K562 (cell line): ENCODE results near the gene TREH. TPM values are rescaled to one million over a fixed set of nuclear protein-coding genes. Genes with fewer than 3 reads are reported as not detected.
A peak's percentile ranks its signal among the peaks of the same experiment; 100 is the strongest.

Experiments
- AFF4 ChIP-seq: sonication (generic); formaldehyde crosslinking; IDR thresholded peaks from 2 replicates; pipeline ENCODE4 v1.8.0; 2023; ENCODE audit warnings: mild to moderate bottlenecking, missing genetic modification reagents
- DLX4 ChIP-seq: fragments of 250-450 bp; sonication (Bioruptor Pico); IDR thresholded peaks from 2 replicates; pipeline ENCODE4 v1.6.1; 2021; ENCODE audit warnings: mild to moderate bottlenecking
- EP300 ChIP-seq: IDR thresholded peaks from 2 replicates; pipeline ENCODE4 v1.6.1; 2012; ENCODE audit warnings: low read length, improper control_type of control experiment
- GABPB1 ChIP-seq: sonication (generic); formaldehyde crosslinking; IDR thresholded peaks from 2 replicates; pipeline ENCODE4 v1.8.0; 2022; ENCODE audit warnings: mild to moderate bottlenecking, missing genetic modification reagents
- MTA3 ChIP-seq: fragments of 450-650 bp; formaldehyde crosslinking; IDR thresholded peaks from 2 replicates; pipeline ENCODE4 v1.6.1; 2017; ENCODE audit warnings: mild to moderate bottlenecking, borderline replicate concordance
- MYC ChIP-seq, 2 experiments: fragments of 250-450 bp in 1 of 2; sonication (Bioruptor Pico) in 1 of 2; IDR thresholded peaks; 2 replicates each; pipeline versions ENCODE4 v1.5.1 to v1.6.1; 2012 to 2021; ENCODE audit warnings: low read depth in 2 of 2, borderline replicate concordance in 1 of 2, improper control_type of control experiment in 1 of 2, low read length in 1 of 2, mild to moderate bottlenecking in 1 of 2, moderate library complexity in 1 of 2
- NCOR1 ChIP-seq: fragments of 450-650 bp; IDR thresholded peaks from 2 replicates; pipeline ENCODE4 v1.6.1; 2016; ENCODE audit warnings: mild to moderate bottlenecking, moderate library complexity
- OTX1 ChIP-seq: fragments of 450-650 bp; formaldehyde crosslinking; IDR thresholded peaks from 2 replicates; pipeline ENCODE4 v1.4.0; 2022; ENCODE audit warnings: mild to moderate bottlenecking
- TFAP4 ChIP-seq: sonication (generic); formaldehyde crosslinking; IDR thresholded peaks from 2 replicates; pipeline ENCODE4 v1.8.0; 2022; ENCODE audit warnings: missing genetic modification reagents, mild to moderate bottlenecking, moderate library complexity, borderline replicate concordance
- UBTF ChIP-seq, 2 experiments: IDR thresholded peaks; 2 replicates each; pipeline ENCODE4 v1.6.1; 2012; ENCODE audit warnings: improper control_type of control experiment in 2 of 2, low read depth in 2 of 2, low read length in 2 of 2, borderline replicate concordance in 1 of 2
- ZBTB26 ChIP-seq: fragments of 450-650 bp; formaldehyde crosslinking; IDR thresholded peaks from 2 replicates; pipeline ENCODE4 v1.4.0; 2022; ENCODE audit warnings: missing genetic modification characterization
- ZNF232 ChIP-seq: sonication (generic); formaldehyde crosslinking; IDR thresholded peaks from 2 replicates; pipeline ENCODE4 v1.8.0; 2022; ENCODE audit warnings: mild to moderate bottlenecking, missing genetic modification reagents
- ZNF740 ChIP-seq, 3 experiments: fragments of 200-800 bp in 1 of 3; sonication (Bioruptor generic) in 1 of 3; sonication (generic) in 1 of 3; formaldehyde crosslinking in 1 of 3; IDR thresholded peaks; 2 replicates each; pipeline versions ENCODE4 v1.6.1 to v1.8.0; 2016 to 2022; ENCODE audit warnings: mild to moderate bottlenecking in 2 of 3, missing compliant biosample characterization in 2 of 3, missing genetic modification characterization in 2 of 3, missing genetic modification reagents in 1 of 3
- polyA plus RNA-seq, 8 experiments: library from polyadenylated mRNA; depleted of rRNA in 4 of 8; stranded (reverse) in 5 of 8; unstranded in 3 of 8; fragments of >200 nt; fragmentation: Nextera tagmentation in 2 of 8; fragmentation: Illumina TruSeq in 1 of 8; extraction: Ambion mirVana in 2 of 8; extraction: Trizol in 1 of 8; gene quantifications; 2 replicates each; pipeline versions ENCODE4 v1.2.1 to v1.2.3, GENCODE V29; 2011 to 2014; ENCODE audit warnings: inconsistent platforms in 1 of 8, missing spikeins in 1 of 8
- total RNA-seq, 7 experiments: library from RNA; depleted of rRNA in 6 of 7; stranded (reverse); fragments of >200 nt in 6 of 7; fragmentation: Illumina TruSeq in 2 of 7; extraction: Trizol in 2 of 7; gene quantifications; 2 replicates each; pipeline versions ENCODE4 v1.2.1 to v1.2.3, GENCODE V29; 2011 to 2021; ENCODE audit warnings: low replicate concordance in 1 of 7

Gene TREH
- total and polyA plus RNA-seq, 9 of the 15 experiments (the other 6 are each of a cell fraction or from before 2014, with no cell fraction given) = 0.09 to 0.20 (median 0.11) TPM; not detected in 6

- TF ChIP-seq UBTF (IDR thresholded peaks at IDR 0.05; ENCODE audit: borderline replicate concordance in 1 of 2, low read depth in 2 of 2, low read length in 2 of 2) (peak in 1 of 2 experiments; percentile 49; a peak in 1 of 4 replicates), EP300 (peak; percentile 52), AFF4 (0 out of 2 replicates have a peak, but pooled peaks have one; percentile 48), MYC (IDR thresholded peaks at IDR 0.05; ENCODE audit: low read depth, low read length) (peak; percentile 53; the same call in 1 of the 2 replicates), MYC (CRISPR knock-in tag; IDR thresholded peaks at IDR 0.05; ENCODE audit: borderline replicate concordance, low read depth) (no peak), ZBTB26 (CRISPR knock-in tag) (peak; percentile 90), DLX4 (CRISPR knock-in tag) (no peak), MTA3 (peak; percentile 82; the same call in 1 of the 2 replicates), ZNF740 (CRISPR knock-in tag; IDR thresholded peaks at IDR 0.05) (no peak), ZNF740 (tag; IDR thresholded peaks at IDR 0.05) (no peak), TFAP4 (CRISPR knock-in tag) (peak; percentile 77; the same call in 1 of the 2 replicates), OTX1 (CRISPR knock-in tag) (0 out of 2 replicates have a peak, but pooled peaks have one; percentile 60), GABPB1 (CRISPR knock-in tag) (peak; percentile 66), NCOR1 (peak; percentile 66), ZNF232 (no peak)
Observed at GRCh38 chr11:118610773-118611432, 68.5 kb downstream of the TREH start (continued).
